ENCODE results near the gene SEMA3C.

SEMA3C gene

GRCh38 chr7:80883154-80884025 is 35.5 kb downstream of the SEMA3C start:
- DNase-seq: no peak
- Mint-ChIP-seq H3K27ac (no peak overlapping the region), H3K36me3 (no peaks in the 10 kb centered on the region), H3K4me3 (no peak overlapping the region), H3K27me3 (no peaks in the 10 kb centered on the region), H3K4me1 (no peaks in the 10 kb centered on the region), H3K9me3 (no peaks in the 10 kb centered on the region)
- CTCF ChIA-PET: no interaction called here

GRCh38 chr7:80882213-80882801 is 36.5 kb downstream of the SEMA3C start:
- no peaks in the 10 kb centered on the region for H3K4me1 Mint-ChIP-seq
- no peak overlapping the region for H3K4me3 Mint-ChIP-seq
- no peaks in the 10 kb centered on the region for H3K36me3 Mint-ChIP-seq
- H3K9me3 Mint-ChIP-seq: no peaks in the 10 kb centered on the region
- no peak for DNase-seq
- H3K27me3 Mint-ChIP-seq: no peaks in the 10 kb centered on the region
- H3K27ac Mint-ChIP-seq: no peak overlapping the region
- CTCF ChIA-PET: no interaction called here

GRCh38 chr7:80881351-80881900 is 37.4 kb downstream of the SEMA3C start:
- Mint-ChIP-seq H3K36me3 (no peaks in the 10 kb centered on the region), H3K27ac (no peak overlapping the region), H3K27me3 (no peaks in the 10 kb centered on the region), H3K9me3 (no peaks in the 10 kb centered on the region), H3K4me1 (no peaks in the 10 kb centered on the region), H3K4me3 (no peak overlapping the region)
- no peak for DNase-seq
- CTCF ChIA-PET: no interaction called here

- H3K4me1 Mint-ChIP-seq: no peaks in the 10 kb centered on the region
- CTCF ChIA-PET: no interaction called here
- H3K9me3 Mint-ChIP-seq: no peaks in the 10 kb centered on the region
- H3K27me3 Mint-ChIP-seq: no peaks in the 10 kb centered on the region
- H3K4me3 Mint-ChIP-seq: no peak overlapping the region
- DNase-seq: no peak
- H3K36me3 Mint-ChIP-seq: no peaks in the 10 kb centered on the region
- H3K27ac Mint-ChIP-seq: no peak overlapping the region
Observed at GRCh38 chr7:80879849-80880248, 39.0 kb downstream of the SEMA3C start.

- no peaks in the 10 kb centered on the region for H3K4me1 Mint-ChIP-seq
- no peaks in the 10 kb centered on the region for H3K9me3 Mint-ChIP-seq
- DNase-seq: no peak
- no peak overlapping the region for H3K27ac Mint-ChIP-seq
- CTCF ChIA-PET: no interaction called here
- H3K27me3 Mint-ChIP-seq: no peaks in the 10 kb centered on the region
- H3K36me3 Mint-ChIP-seq: no peaks in the 10 kb centered on the region
- H3K4me3 Mint-ChIP-seq: no peak overlapping the region
Observed at GRCh38 chr7:80876894-80877414, 41.9 kb downstream of the SEMA3C start.

- CTCF ChIA-PET: no interaction called here
- Mint-ChIP-seq H3K36me3 (no peaks in the 10 kb centered on the region), H3K27ac (no peak overlapping the region), H3K9me3 (no peaks in the 10 kb centered on the region), H3K27me3 (no peaks in the 10 kb centered on the region), H3K4me3 (no peak overlapping the region), H3K4me1 (no peaks in the 10 kb centered on the region)
- no peak for DNase-seq
Observed at GRCh38 chr7:80875537-80876120, 43.2 kb downstream of the SEMA3C start.

- no peaks in the 10 kb centered on the region for H3K4me1 Mint-ChIP-seq
- no peaks in the 10 kb centered on the region for H3K36me3 Mint-ChIP-seq
- H3K27me3 Mint-ChIP-seq: no peaks in the 10 kb centered on the region
- H3K27ac Mint-ChIP-seq: no peak overlapping the region
- H3K9me3 Mint-ChIP-seq: no peaks in the 10 kb centered on the region
- H3K4me3 Mint-ChIP-seq: no peak overlapping the region
- CTCF ChIA-PET: no interaction called here
- no peak for DNase-seq
Observed at GRCh38 chr7:80873140-80873539, 45.7 kb downstream of the SEMA3C start.

- Mint-ChIP-seq H3K4me3 (no peak overlapping the region), H3K4me1 (no peaks in the 10 kb centered on the region), H3K27ac (no peak overlapping the region), H3K27me3 (no peaks in the 10 kb centered on the region), H3K9me3 (no peaks in the 10 kb centered on the region), H3K36me3 (no peaks in the 10 kb centered on the region)
- DNase-seq: no peak
- CTCF ChIA-PET: no interaction called here
Observed at GRCh38 chr7:80871228-80871627, 47.6 kb downstream of the SEMA3C start.

- DNase-seq: no peak
- H3K4me1 Mint-ChIP-seq: no peaks in the 10 kb centered on the region
- no peaks in the 10 kb centered on the region for H3K36me3 Mint-ChIP-seq
- H3K27ac Mint-ChIP-seq: no peak overlapping the region
- H3K4me3 Mint-ChIP-seq: no peak overlapping the region
- CTCF ChIA-PET: no interaction called here
- H3K9me3 Mint-ChIP-seq: no peaks in the 10 kb centered on the region
- H3K27me3 Mint-ChIP-seq: no peaks in the 10 kb centered on the region
Observed at GRCh38 chr7:80870813-80871212, 48.0 kb downstream of the SEMA3C start.

- Mint-ChIP-seq H3K4me1 (no peaks in the 10 kb centered on the region), H3K36me3 (no peaks in the 10 kb centered on the region), H3K4me3 (no peak overlapping the region), H3K27me3 (no peaks in the 10 kb centered on the region), H3K27ac (no peak overlapping the region), H3K9me3 (no peaks in the 10 kb centered on the region)
- DNase-seq: no peak
- CTCF ChIA-PET: no interaction called here
Observed at GRCh38 chr7:80869821-80870751, 48.8 kb downstream of the SEMA3C start.

GRCh38 chr7:80869106-80869784 is 49.6 kb downstream of the SEMA3C start:
- H3K27me3 Mint-ChIP-seq: no peaks in the 10 kb centered on the region
- no peaks in the 10 kb centered on the region for H3K4me1 Mint-ChIP-seq
- no peak overlapping the region for H3K27ac Mint-ChIP-seq

GRCh38 chr7:80868566-80868965 is 50.3 kb downstream of the SEMA3C start:
- no peaks in the 10 kb centered on the region for H3K4me1 Mint-ChIP-seq
- peaks cover 1% of the 10 kb centered on the region for H3K9me3 Mint-ChIP-seq
- DNase-seq: no peak
- H3K27me3 Mint-ChIP-seq: no peaks in the 10 kb centered on the region
- H3K4me3 Mint-ChIP-seq: no peak overlapping the region
- no peak overlapping the region for H3K27ac Mint-ChIP-seq
- H3K36me3 Mint-ChIP-seq: no peaks in the 10 kb centered on the region
- CTCF ChIA-PET: no interaction called here

More at GRCh38 chr7:80869106-80869784, 49.6 kb downstream of the SEMA3C start:
- Mint-ChIP-seq H3K36me3 (no peaks in the 10 kb centered on the region), H3K4me3 (no peak overlapping the region), H3K9me3 (peaks cover 1% of the 10 kb centered on the region)
- DNase-seq: no peak
- CTCF ChIA-PET: no interaction called here

GRCh38 chr7:80860554-80860953 is 58.3 kb downstream of the SEMA3C start:
- no peaks in the 10 kb centered on the region for H3K36me3 Mint-ChIP-seq
- H3K4me1 Mint-ChIP-seq: no peaks in the 10 kb centered on the region
- CTCF ChIA-PET: no interaction called here
- peaks cover 5% of the 10 kb centered on the region for H3K9me3 Mint-ChIP-seq
- H3K27me3 Mint-ChIP-seq: no peaks in the 10 kb centered on the region
- H3K27ac Mint-ChIP-seq: no peak overlapping the region
- H3K4me3 Mint-ChIP-seq: no peak overlapping the region
- DNase-seq: no peak

Data from activated naive CD4-positive, alpha-beta T cell treated with anti-CD3 and anti-CD28 coated beads, Interleukin-2, amount 10 ng/mL, durations not matched to agents 7 days and 5 days (primary cell).